Hindlimb muscle (tissue), 1 donor: ENCODE measurements around the gene MACROD1. TPM values are rescaled to one million over a fixed set of nuclear protein-coding genes. Genes with fewer than 3 reads are reported as not detected.
A peak's percentile ranks its signal among the peaks of the same experiment; 100 is the strongest.
"Not testable (repeated sequence)": the region's sequence is repeated elsewhere in the genome, so short reads cannot be mapped to it uniquely, and the experiment has no call there.

Source experiments
- DNase-seq: peaks from one replicate; pipeline ENCODE4 v3.0.0-alpha.2; 2013
- polyA plus RNA-seq: library from polyadenylated mRNA; unstranded; fragments of 120-200 nt; gene quantifications from one replicate; pipeline ENCODE4 v1.2.1, GENCODE V29; 2013; ENCODE audit not compliant: insufficient read length

Gene MACROD1
- polyA plus RNA-seq, 1 donor = 77.9 TPM

DNA sequence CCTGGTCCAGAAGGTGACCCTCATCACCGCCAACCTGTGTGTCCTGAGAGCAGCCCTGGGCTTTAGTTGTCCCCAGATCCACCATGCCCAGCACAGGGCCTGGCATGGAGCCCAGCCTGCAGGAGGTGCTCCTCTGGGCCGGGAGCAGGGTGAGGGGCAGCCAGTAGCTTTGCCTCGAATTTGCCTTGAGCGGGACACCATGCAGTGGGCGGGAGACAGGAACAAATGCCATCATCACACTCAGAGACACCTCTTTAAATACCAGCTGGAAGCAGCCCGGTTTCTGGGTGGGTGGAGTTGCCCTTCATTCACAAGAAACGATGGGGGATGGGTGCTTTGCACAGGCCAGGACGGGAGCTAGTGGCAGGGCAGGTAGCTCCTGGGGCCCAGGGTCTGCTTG is 110.8 kb downstream of the MACROD1 start:
- DNase-seq = no peak

DNA sequence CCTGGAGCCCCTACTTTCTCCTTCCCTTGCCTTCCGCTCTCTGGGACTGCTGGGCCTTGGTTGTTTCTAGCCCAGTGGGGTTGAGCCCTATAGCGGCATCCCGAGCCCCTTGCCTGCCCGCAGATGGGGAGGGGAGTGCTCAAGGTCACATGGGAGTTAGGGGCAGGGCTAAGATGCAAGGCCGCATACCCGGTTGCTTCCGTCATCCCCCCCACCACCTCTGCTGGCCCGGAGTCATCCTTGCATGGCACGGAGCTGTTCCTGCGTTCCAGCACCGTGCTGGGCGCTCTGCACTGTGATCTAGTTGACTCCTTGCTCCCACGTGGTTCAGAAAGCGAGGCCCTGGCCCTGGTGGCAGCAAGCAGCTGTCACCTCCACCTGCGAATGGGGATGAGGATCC is 112.2 kb downstream of the MACROD1 start:
- DNase-seq = no peak

DNA sequence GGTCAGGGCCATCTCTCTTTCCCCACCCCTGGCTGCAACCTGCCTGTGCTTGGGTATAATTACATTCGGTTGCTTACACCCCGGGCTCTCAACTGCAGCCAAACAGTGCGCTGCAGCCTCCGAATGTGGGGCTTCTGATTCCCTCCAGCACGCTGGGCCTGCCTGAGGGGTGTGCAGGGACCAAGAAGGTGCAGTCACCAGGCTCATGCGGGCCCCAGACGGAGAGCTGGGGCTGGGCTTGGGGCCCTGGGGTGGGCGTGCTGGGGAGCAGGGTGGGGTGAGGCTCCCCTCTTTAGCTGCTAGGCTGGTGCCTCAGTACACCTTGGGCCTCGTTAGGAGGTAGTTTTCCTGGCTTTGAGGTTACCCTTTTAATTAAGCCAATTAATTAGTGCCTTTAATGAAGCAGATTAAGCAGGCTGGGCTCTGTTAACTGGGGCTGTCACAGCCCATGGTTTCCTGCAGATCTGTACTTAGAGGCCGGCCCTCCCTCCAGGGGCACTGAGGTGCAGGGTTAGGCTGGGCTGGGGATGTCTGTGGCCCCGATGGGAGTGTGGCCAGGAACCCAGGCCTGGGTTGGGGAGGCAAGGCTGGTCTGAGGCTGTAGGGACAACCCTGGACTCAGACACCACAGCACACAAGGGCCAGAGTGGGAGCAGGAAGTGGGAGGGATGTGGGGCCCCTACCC is 112.8 kb downstream of the MACROD1 start:
- DNase-seq = no peak

DNA sequence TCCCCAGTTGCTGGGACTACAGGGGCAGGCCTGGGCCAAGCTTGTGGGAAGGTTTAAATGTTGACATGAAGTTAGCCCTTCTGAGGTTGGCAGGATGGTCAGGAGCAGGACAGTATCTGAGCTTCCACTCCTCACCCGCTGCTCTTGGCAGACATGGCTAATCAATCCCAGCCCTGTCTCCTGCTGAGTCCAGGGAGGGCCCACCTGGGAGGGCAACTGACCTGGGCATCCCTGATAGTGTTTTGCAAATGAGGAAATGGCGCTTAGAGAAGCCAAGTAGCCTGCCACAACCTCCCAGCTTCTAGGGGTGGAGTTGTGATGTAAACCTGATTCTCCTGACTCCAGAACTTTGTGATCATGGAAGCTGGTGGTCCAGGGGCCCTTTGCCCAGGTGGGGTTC is 113.5 kb downstream of the MACROD1 start:
- DNase-seq = no peak

DNA sequence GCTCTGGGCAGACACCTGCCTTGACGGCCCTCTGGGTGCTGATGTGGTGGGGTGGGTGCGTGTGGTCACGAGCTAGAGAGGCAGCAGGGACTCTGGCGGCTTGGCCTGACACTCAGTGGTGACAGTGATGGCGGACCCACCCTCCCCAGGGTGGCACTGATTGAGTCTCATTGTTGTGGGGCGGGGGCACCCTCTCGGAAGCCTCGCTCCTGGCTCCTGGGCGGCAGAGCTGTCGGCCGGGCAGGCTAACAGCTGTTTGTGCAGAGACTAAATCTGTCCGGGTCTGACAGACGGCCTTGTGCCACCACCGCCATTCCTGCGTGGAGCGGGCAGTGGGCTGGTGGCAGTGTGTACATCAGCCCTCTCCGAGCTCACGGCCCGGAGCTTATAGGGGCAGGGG is 114.6 kb downstream of the MACROD1 start:
- DNase-seq = no peak

DNA sequence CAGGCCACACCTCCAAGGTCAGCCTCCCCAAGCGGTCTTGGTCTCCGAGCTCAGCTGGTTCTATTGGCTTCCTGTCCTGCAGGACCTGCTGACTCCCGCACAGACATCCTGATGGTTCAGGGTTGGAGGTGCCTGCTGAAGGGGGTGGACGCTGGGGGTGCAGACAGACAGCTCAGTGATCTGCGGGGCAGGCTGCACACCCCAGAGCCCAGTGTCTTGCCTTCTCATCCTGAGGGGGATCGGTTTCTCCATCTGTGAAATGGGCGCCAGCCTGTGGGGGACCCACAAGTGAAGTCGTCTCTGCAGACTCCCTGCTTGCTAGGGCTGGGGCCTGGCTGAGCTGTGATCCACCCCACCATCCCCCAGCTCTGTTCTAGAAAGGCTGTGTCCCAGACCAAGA is 116.4 kb downstream of the MACROD1 start:
- no peak for DNase-seq

DNA sequence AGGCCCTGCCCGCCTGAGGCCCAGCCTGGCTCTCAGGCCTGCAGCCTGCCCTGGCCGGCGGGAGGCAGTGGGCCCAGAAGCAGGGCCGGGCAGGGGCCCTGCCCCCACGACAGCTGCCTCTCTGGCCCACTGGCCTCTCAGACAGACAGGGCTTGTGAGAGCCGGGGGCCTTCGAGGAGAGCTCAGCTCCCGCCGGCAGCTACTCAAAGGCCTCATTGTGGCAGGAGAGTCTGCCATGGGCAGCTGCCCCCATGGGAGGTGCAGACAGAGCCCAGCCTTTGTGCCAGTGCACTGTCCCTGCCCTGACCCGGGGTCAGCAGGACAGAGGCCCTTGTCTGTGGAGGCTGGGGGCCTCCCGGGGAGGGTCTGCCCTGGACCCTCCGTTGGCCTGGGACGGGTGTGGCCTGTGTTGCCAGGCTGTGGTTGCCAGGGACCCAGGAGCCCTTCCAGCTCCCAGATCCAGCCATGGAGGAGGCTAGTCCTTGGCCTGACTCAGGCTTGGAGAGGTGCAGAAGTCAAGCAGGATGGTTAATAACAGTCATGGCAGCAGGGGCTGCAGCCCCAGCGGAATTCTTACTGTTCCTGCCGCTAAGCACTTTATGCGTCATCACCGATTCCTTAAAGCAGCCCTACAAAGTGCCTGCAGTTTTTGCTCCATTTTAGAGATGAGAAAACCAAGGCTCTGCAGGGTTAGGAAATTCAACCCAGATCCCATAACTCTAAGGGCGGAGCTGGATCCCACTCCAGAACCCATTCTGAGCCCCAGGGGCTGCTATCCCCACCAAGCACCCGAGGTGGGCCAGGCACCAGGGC is 117.7 kb downstream of the MACROD1 start:
- DNase-seq = no peak

DNA sequence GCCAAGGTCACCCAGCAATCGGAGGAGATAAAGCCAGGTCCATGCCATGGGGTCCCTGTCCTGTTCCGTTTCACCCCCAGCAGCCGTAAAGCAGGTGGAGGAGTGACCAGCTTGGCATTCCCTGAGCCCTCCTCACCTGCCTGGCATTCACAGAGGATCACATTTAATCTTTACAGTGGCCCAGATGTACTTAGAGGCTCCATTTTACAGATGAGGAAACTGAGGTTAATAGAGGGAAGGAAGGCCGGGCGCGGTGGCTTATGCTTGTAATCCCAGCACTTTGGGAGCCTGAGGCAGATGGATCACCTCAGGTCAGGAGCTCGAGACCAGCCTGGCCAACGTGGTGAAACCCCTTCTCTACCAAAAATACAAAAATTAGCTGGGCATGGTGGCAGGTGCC is 118.5 kb downstream of the MACROD1 start:
- not testable (repeated sequence) for DNase-seq

DNA sequence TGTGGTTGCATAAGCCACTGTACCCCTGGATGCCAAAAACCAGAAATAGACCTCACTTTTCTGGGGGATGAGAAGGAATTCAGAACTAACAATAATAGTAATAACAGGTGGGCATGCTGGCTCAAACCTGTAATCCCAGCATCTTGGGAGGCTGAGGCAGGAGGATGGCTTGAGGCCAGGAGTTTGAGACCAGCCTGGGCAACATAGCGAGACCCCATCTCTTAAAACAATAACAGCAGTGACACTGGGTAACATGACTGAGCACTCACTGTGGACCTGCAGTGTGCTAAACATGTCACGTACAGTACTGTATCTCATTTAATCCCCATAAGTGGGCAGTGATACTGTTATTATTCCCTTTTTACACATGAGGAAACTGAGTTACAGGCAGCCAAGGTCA is 120.2 kb downstream of the MACROD1 start:
- no peak for DNase-seq

DNA sequence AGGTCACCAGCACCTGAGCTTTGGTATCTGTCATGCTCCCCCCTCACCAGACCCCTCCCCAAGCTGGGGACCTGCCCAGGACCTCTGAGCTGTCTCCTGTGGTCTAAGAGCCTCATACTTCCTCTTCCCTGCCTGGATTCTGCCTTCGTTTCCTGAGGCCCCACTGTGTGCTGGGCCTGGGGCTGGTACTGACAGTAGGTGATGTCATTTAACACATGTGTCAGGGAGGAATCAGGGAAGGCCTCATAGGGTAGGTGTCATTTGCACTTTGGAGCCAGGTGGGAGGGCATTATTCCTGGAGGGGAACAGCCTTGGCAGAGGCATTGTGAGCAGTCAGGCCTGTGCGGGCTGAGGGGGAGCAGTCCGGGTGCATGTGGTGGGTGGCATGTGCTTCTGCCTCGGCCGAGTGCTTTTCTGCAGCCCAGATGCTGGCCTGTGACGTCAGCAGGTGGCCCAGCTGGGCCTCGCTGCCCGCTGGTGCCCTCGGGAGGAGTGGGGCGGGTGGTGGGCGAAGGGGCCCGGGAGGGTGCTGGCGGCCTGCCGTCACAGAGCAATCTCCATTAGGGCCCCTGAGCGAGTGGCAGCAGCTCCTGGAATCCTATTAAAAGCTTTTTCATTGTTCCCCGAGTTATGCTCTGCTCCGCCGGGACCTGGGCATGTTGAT is 121.1 kb downstream of the MACROD1 start:
- DNase-seq = no peak

DNA sequence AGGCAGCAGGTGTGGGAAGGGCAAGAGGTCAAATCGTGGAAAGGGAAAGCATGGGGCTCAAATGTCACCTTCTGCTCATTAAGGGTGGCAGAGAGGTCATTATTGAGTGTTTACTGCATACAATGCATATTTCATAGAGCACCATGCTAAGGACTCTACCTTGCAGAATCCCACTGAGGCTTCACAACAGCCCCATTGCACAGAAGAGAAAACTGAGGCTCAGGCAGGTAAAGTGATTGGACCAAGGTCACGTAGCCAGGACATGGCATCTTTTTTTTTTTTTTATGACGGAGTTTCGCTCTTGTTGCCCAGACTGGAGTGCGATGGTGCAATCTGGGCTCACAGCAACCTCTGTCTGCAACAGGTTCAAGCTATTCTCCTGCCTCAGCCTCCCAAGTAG is 122.4 kb downstream of the MACROD1 start:
- DNase-seq = no peak

DNA sequence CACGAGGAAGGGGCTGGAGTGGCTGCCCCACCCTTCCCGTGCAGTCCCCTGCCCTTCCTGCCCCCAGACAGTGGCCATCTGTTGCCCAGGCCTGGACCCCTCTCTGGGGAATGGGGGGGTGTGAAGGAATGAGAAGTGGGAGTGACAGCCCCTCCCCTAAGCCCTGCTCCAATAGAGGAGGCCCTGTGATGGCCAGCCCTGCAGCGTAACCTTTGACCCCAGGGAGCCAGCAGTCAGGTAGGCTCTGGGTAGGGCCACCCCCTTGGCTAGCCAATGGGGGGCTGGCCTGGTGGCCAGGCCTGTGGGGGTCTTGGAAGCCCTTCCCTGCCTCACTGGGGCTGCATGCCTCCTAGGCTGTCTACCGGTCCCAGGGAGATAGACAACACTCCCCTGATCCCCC is 123.6 kb downstream of the MACROD1 start:
- DNase-seq = no peak

DNA sequence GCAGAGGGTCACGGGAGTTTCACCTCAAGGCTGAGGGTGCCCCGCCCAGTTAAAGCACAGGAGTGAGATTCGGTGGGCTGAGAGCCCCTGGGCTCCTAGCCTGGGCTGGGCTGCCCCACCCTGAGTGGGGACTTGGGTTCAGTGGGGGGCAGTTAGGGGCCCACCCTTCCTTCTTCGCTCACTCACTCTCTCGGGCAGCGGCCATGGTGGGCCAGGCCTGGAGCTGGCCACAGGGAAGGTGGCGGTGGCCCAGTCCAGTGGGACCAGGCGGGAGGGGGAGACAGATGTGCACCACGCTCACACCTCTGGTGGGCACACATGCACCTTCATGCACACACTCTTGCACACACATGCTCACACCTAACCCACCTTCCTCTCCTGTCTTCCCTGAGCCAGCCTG is 124.1 kb downstream of the MACROD1 start:
- no peak for DNase-seq

DNA sequence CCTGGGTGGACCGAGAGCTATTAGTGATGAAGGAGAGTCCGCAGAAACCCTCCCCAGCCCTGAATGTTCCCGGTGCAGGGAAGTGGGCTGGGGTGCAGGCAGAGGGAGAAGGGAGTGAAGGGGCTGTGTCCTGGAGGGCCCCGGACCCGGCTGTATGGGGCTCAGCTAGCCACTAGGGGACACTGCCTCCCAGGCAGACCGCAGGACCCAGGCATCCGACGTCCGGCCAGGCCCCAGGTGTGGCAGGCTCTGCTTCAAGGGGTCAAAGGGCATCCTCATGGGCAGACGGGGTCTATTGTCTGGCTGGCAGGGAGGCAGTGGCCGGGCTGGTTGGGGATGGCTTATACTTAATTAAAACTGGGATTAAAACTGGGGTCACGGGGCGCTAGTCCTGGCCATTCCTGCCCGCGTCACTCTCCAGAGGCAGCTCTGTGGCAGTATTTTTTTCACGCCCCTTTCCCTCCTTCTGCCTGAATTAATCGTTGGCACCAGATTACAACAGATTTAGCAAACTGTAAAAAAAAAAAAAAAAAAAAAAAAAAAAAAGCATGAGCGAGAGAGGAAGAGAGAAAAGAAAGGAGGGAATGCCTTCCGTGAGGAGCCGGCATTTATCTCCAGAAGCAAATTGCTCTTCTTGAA is 125.1 kb downstream of the MACROD1 start:
- DNase-seq = no peak

DNA sequence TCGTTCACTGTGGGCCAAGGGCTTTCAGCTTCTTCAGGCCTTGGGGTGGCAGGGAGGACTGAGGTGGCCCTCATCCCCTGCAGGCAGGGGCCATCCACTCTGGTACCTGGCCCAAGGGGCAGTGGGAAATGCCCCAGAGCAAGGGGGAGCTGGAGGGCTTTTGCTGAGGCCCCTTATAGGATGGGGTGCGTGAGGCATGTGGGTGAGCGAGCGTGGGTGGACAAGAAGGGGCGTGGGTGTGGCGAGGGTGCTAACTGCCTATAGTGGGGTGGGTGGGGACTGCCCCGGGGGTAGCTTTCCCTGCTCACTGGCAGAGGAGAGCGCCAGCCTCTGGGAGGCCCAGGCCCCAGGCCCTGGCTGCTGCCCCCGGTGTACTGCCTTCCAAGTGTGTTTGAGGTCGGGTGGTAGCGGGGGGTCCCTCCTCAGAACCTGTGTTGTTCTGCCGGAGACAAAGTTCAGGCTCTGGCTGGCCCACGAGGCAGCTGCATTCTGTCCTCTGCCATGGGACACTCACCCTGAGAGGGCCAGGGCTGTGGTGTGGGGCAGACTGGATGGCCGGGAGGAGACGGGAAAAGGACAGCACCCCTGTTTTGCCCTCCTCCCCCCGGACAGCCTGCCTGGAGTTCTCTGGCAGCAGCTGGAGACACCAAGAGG is 126.8 kb downstream of the MACROD1 start:
- no peak for DNase-seq

DNA sequence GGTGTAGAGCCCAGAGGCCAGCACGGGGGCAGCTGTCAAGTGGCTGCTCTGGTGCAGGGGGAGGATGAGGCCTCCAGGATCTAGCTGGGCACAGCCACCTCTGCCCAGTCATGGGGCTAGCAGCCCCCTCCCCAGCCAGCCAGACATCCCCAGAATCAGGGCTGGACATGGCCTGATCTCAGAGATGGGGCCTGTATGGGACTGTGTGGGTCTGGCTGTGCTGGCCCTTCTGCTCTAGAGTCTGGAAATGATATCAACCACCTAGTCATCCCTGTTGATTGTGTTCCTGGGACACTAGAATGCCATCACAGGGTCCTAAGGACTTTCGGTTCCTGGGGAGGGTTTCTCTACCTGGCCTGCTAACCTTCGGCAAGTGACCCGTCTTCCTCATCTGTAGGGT is 127.4 kb downstream of the MACROD1 start:
- no peak for DNase-seq

DNA sequence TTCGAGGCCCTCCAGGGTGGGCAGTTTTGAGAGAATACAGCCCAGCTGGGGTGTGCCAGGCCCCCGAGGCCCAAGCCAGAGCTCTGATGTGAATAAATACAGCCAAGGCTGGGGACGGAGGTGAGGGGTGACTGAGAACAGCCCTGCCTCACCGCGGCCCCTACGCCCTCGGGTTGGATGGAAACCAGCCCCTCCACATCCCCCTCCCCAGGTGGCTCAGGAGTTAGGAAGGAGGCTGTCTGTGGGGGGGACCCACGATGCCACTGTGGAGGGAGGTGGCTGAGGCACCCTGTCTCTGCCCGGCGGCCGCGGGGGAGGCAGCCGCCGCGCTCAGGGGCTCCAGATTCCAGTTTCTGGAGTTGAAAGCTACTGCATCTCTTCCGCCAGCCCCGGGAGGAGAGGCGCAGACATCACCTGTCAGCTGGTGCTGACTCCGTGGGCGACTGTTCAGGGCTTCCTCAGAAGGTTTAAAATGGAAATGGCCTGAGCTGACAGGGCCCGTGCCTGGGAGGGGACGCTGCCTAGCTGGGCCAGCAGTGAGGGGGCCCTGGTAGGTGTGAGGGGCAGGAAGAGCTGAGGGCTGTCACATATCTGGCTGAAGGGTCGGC is 128.8 kb downstream of the MACROD1 start:
- DNase-seq = no peak

DNA sequence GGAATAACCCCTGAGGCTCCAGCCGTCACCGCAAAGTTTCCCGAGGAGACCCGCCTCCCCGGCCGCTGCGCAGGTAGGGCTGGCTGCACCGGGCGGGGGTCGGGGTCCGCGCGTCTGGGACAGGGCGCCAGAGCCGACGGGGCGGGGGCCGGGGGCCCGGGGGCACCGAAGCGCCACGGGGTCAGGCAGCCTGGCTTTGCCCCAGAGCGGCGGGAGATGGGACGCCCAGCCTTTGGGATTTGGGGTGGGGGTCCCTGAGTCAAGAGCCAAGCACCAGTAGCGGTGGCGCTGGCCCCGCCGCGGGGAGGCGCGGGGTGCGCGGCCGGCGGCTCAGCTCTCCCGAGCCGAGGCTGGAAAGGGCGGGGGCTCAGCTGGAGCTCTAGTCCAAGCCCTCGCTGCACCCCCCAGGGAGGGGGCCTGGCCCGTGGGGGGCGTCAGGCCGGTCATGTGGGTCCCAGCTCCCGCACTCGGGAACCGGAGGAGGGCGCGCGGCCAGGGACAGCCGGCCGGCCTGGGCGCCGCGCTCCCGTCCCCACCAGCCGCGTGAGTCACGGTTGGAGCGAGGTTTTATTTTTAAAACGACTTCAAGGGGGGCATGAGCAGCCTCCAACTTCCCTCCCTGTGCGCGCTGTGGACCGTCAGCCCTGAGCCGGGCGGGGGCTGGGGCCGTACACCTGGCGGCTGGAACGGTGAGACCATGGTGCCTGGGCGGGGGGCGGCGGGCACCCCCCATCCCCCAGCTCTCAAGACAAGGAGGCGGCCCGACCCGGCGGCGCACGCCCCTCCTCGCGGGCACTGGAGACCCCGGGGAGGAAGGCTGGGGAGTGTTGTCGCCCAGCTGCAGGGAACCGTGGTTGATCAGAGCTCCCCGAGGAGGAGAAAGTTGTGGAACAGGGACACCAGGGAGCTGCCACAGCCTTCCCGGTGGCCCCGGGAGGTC is 129.6 kb downstream of the MACROD1 start:
- DNase-seq = peak; percentile 61

DNA sequence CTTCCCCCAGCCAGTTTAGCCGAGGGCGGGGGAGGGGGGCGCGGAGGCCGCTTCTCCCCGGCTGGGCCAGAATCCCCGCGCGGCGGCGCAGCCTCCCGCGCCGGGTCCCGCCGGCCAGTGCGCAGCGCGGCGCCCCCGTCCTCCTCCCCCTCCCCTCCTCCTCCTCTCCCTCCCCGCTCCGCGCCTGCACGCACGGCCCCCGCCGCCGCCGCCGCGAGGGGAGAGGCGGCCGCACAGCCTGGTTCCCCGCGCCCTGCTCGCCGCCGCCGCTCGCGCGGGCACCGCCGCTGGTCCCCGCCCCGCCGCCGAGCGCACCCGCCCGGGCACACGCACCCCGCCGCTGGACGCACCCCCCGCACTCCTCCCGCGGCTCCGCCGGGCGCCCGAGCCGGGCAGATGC is 130.3 kb downstream of the MACROD1 start, which contains the start of gene FLRT1:
FLRT1 (plus strand) TSS at position 356 of the 400 bp plus-strand sequence. CDS start 80,337 bp downstream, outside the sequence.
- no peak for DNase-seq

DNA sequence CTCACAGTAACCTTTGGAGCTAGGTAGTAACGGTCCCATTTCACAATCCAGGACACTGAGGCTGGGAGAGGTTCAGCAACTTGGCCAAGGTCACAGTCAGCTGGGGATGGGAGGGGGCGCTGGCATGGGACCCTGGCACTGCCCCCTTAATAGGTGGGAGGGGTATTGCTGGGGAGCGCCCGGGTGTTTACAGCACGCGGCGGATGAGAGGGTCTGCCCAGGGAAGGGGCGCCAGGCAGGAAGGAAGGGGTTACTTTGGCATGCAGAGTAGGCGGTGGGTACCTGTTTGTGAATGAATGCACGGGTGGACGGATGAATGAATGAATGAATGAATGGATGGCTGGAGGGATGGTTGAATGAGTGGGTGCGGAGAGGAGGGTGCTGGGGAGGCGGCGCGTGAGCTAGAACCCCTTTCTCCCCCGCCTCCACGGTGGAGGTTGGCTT is 130.8 kb downstream of the MACROD1 start:
- DNase-seq = no peak

DNA sequence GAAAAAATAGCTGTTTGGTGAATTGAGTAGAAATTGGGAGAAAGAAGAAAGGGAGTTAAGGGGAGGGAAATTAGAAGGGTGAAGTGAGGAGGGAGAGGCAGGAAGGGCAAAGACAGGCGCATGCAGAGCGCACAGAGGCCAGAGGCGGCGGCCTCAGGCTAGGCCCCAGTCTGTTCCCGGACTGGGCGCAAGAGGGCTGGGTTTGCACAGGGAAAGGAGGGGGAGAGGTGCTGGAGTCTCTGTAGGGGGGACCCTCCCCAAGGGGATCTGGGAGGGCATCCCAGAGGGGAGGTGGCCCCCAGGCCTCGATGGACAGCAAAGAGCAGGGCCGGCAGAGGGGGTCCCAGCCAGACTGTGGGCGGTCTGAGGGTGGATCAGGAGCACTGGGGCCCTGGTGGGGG is 131.5 kb downstream of the MACROD1 start:
- no peak for DNase-seq
